GM12873 (cell line): ENCODE measurements around the gene HDAC10.

Source experiments
- TF ChIP-seq, protein P1 (sequence below): IDR thresholded peaks from 2 replicates; pipeline ENCODE4 v1.5.1; 2012; ENCODE audit warnings: low read depth, mild to moderate bottlenecking, moderate library complexity, low read length, control low read depth; ENCODE audit not compliant: insufficient read depth; ENCODE audit errors: missing control alignments

The HDAC10 gene

DNA sequence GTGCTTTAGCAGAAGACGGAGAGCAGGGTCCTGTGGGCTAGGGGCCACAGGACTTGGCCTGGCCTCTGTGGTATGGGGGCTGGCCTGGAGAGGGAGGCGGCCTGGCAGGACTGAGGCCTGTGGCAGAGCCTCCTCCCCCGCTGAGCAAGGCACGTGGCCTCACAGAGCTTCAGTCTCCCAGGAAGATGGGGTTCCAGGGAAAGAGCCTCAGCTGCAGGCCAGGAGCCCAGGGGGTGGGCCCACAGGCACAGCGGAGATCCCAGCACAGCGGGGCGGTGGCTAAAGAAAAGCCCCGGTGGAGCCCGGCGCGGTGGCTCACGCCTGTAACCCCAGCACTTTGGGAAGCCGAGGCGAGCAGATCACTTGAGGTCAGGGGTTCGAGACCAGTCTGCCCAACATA, 8.2 kb upstream of the HDAC10 start:
- TF ChIP-seq, protein P1, sequence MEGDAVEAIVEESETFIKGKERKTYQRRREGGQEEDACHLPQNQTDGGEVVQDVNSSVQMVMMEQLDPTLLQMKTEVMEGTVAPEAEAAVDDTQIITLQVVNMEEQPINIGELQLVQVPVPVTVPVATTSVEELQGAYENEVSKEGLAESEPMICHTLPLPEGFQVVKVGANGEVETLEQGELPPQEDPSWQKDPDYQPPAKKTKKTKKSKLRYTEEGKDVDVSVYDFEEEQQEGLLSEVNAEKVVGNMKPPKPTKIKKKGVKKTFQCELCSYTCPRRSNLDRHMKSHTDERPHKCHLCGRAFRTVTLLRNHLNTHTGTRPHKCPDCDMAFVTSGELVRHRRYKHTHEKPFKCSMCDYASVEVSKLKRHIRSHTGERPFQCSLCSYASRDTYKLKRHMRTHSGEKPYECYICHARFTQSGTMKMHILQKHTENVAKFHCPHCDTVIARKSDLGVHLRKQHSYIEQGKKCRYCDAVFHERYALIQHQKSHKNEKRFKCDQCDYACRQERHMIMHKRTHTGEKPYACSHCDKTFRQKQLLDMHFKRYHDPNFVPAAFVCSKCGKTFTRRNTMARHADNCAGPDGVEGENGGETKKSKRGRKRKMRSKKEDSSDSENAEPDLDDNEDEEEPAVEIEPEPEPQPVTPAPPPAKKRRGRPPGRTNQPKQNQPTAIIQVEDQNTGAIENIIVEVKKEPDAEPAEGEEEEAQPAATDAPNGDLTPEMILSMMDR = no peak

DNA sequence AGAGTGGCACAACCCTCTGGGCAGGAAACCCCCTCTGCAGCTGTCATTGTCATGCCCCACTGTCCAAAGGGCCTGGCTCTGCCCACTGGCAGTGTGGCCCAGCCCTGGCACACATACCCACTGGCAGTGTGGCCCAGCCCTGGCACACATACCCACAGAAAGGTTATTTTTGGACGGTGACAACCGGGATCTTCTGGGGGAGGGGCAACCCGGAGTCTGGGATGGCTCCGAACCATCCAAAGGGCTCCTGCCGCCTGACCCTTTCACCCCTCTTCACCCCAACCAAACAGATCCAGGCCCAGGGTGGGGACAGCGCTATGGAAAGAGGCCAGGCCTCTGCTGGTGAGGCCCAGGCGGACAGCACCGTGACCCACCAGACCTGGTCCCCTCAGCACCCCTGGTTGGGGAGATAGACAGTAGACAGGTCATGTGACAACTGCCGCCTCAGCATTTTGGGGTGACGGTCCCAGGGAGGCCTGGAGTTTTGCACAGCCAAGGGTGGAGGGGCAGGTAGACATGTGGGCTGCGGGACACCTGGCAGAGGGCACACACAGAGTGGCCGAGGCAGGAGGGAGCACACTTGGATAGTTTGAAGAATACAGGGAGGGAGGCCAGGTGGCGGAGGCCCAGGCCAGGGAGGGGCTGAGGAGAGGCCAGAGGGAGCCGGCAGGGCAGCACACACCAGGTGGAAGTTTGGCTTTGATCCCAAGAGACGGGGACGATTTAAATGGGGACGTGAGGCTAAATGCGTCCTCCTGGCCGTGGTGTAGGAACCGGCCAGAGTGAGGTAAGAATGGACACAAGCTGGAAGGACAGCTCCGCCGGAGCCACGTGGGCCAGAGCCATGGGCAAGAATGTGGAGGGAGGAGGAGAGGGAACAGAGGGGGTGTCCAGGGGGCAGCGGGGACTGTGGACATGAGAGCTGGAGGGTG, 7.6 kb upstream of the HDAC10 start:
- TF ChIP-seq, protein P1 = no peak

DNA sequence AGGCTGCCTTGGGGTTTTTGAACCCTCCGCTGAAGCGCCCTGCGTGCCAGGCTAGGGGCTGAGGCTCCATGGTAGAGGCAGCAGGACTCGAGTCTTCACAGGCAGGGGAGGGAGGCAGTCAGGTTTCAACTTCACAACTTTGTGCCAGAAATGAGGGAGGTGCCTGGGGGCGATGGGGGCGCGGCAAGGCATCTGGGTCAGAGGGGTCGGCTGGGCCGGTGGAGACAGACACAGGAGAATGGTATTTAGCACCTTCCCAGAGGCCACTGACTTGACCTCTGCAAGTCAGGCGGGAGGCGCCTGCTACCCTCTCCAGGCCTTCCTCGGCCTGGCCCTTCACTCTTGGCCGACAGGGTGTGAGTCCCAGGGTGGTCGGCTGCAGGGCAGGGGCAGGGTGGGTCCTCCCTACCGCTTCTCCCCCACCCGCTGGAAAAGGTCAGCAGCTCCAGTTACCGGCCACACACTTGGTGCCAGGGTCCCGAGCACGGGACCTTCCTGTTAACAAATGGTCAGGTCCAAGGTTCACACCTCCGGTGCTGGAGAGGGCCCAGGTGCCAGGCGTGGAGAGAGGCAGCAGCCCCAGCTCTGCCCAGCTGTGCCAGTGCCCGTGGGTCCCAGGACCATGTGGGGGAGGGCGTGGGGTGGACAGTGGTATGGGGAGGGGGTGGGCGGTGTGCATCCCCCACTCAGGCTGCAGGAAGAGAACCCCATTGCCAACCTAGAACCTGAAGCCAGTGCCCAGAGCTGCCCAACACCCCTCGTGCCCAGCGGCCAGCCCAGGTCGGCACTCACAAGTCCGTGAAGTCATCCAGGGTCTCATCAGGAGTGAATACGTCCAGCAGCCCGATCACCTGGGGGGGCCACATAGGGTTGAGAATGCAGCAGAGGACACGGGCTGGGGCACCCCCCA, 6.6 kb upstream of the HDAC10 start:
- TF ChIP-seq, protein P1 = no peak

DNA sequence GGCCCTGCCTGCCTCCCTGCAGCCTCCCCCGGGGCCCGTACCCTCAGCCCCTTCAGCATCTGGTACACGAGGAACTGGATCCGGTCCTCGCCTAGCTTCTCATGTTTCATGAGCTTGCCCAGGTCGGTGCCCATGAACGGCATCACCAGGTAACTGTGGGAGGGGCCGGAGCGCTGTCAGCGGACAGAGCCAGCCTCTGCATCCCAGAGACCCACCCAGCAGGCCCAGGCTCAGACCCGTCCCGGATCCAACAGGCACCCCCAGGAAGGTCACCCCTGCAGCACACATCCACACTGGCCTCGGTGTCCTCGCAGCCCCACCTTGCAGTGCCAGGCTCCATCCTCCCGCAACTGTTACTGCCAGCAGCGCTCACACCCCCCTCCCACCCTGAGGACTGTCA, 6.0 kb upstream of the HDAC10 start:
- TF ChIP-seq, protein P1 = no peak

DNA sequence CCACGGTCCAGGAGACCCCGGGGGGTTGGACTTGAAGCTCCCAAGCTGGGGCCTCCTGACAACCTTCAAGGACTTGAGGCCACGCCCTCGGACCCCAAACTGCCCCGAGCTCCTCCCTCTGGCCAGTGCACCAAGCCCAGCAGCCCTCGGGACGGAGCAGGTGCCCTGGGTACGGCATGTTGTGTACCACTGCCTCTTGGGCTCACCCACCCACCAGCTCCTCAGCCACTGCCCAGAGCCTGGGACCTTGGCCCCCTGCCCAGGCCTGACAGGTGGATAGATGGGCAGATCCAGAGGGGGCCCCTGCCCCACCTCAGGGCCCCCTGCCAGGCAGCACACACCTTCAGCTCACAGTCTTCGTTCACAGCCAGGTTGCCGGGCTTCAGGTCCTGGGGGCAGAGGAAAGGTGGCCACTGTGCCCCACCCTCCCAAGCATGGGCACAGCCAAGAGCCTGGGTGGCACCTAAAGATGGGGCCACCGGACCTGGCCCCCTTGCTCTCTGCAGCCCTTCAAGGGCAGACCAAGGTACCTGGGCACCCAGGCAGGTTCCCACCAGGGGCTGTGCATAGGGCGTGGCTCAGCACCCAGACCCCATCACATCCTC, 5.3 kb upstream of the HDAC10 start:
- TF ChIP-seq, protein P1 = no peak

DNA sequence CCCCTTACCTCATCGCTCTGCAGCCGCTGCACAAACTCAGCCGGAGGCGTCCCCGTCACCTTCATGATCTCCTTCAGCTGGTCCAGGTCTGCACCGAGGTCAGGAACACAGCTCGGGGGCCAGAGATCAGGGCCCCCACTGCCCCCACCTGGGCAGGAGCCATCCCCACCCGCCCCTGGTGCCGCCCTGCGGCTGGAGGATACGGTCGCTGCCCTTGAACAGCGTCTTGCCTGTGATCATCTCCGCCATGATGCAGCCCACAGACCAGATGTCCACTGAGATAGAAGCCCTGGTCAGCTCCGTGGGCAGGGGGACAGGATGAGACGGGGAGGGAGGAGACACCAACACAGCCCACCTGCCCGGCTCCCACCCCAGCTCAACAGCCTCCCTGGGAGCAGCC, 4.5 kb upstream of the HDAC10 start:
- TF ChIP-seq, protein P1 = no peak
